WI38 (cell line): ENCODE data around the gene CAND1.

Experiments used
- H3K4me3 ChIP-seq: 2 replicates; pipeline ENCODE4 v1.5.1; 2011; ENCODE audit warnings: low read depth, mild to moderate bottlenecking, control low read depth, low read length
- CTCF ChIP-seq: IDR thresholded peaks from 2 replicates; pipeline ENCODE4 v1.5.1; 2012; ENCODE audit warnings: low read depth, mild to moderate bottlenecking, control low read depth, low read length

Gene CAND1

GRCh38 chr12:67269633-67270573, 745 bp downstream of the CAND1 start:
- H3K4me3 ChIP-seq = peak overlapping the region; percentile 98
- no peak for TF ChIP-seq CTCF

DNA sequence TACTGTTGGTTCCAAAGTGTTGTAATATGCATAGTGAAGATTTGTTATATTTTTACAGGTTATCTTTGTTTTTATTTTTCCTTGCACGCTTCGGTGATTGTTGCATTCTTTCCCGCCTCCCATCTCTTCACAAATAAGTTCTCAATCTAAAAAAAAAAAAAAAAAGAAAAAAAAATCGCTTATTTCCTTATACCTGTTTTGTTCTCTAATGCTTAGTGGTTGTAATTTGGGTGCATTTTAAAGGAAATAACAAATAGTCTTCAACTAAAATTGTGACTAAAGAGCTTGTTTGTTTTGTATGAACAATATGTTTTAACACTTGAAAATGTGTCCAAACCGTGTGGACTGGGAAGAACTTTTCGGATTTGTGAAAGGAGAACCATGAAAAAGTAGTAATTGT, 1.5 kb downstream of the CAND1 start:
- peak overlapping the region; percentile 98 for H3K4me3 ChIP-seq
- TF ChIP-seq CTCF = no peak

DNA sequence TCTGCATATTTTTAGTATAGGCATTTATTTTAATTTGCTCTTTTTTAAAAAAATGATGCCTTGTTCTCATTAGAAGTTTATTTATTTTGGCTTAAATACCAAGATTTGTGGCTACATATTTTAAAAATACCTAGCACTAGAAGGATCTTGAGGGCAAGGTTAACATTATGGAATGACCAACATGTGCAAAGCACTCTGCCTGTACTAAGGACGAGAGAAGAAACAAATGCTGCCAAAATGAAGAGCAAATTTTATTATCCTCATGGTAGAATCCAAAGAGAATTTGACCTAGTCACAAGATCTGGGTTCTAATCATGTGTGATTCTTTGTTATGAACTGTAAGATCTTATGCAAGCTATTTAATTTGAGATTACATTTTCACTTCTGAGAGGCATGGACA, 2.8 kb downstream of the CAND1 start:
- H3K4me3 ChIP-seq = peak overlapping the region; percentile 6; the same call in 1 of the 2 replicates
- TF ChIP-seq CTCF = no peak

DNA sequence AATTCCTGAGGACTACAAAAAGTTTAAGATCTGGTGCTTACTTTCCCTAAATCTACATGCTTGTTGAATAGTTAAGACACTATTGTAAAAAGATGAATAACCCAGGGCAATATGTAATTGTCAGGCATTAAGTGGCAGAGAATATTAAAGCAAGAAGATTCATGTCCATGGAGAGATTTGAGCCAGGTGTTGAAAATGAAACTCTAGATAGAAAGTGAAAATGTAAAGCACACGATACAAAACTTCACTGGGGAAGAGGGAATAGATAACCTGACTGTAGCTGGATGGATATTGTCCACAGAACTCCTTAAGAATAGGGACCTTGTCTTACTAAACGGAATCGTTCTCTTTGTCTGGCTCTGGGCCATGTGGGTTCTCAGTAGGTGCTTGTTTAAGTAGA, 5.0 kb downstream of the CAND1 start:
- no peak for TF ChIP-seq CTCF
- no peak overlapping the region for H3K4me3 ChIP-seq

DNA sequence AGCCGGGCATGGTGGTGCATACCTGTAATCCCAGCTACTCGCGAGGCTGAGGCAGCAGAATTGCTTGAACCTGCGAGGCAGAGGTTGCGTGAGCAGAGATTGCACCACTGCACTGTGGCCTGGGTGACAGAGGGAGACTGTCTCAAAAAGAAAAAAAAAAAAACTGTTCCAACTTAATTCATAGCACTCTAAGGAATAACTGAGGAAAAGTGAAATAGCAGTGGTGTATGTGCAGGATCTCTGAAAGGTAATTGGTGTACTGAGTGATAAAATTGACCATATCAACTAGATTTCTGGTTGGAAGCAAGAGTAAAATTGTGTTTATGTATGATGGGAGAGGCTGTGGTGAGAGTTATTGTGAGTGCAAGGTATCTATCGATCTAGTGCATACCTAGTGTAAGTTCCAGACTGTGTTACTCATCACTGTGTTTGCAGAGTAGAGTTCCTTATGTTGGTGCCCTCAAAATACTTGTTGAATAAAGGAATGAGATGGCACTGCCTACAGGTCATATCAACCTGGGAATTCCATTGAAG, 6.3 kb downstream of the CAND1 start:
- no peak for TF ChIP-seq CTCF
- no peak overlapping the region for H3K4me3 ChIP-seq

DNA sequence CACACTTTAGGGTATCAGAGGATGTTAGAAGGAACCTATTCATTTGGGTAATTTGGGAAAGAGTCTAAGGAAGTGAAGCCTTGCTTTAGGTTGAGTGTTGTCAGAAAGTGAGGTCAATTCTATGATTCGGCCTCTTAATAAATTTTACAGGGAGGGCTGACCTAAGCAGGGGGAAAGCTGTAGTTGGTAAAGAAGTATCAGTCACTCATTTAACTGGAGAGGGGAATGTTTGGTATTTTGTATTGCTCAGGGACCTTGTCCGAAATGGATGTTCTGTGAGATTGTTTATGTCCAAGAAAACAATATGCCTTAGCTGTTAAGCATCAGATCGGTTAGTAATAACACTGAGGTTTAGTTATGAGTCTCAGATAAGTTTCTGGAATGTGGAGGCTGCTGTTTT, 7.3 kb downstream of the CAND1 start:
- no peak for TF ChIP-seq CTCF

DNA sequence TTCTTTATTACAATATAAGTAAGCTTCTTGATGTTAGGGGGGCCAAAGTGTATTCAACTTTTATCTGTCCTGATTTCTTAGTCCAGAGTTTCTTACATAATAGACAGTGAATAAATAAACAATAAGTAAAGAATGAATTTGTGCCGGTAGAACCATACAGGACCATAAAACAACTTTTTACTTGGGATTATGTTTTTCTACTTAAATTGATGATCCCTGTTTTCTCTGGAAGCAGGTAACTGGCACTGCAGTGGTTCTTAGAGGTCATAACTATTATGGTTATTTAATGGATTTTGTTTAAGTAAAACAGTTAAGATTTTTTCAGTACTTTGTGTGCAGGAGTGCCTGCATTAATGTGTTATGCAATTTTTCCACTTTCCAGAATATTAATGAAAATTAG, 10.5 kb downstream of the CAND1 start:
- no peak overlapping the region for H3K4me3 ChIP-seq
- TF ChIP-seq CTCF = no peak

More for the DNA sequence above, 7.3 kb downstream of the CAND1 start:
- H3K4me3 ChIP-seq = no peak overlapping the region
